Hematopoietic multipotent progenitor cell treated with erythropoietin and hydrocortisone succinate and interleukin-3 and kit ligand, for 17 days (in vitro differentiated cells): Measurements from ENCODE around the gene PLA2G2A.
"Not testable (repeated sequence)": the region's sequence is repeated elsewhere in the genome, so short reads cannot be mapped to it uniquely, and the experiment has no call there.

Source experiments
- DNase-seq: peaks from one replicate; pipeline ENCODE4 v3.0.0-alpha.2; 2015; ENCODE audit warnings: low spot score

PLA2G2A gene, protein sequence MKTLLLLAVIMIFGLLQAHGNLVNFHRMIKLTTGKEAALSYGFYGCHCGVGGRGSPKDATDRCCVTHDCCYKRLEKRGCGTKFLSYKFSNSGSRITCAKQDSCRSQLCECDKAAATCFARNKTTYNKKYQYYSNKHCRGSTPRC

DNA sequence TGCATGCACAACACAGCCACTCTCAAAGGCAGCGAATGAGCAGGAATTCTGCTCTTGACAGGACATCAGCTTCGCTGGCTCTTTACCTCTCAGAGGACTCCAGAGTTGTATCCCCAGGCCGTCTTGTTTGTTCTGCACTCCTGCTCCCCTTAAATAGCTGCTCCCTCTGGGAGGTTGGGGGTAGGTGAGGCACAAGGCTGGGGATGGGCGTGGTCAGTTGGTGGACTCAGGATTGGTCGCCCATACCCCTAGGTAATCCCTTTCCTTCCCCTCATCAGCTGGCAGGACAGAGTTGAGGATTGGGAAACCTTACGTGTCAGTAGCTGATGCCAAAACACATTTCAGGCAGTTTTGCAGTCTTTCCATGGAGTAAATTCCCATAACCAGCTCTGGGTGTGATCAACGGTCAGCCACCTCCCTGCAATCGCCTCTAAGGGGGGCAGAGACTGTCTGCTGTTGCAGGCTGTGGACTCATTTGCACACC, at the start of gene PLA2G2A:
TSS of gene PLA2G2A (minus strand) at position 125 of the 484 bp plus-strand sequence. CDS start 845 bp downstream, outside the sequence.
- no peak for DNase-seq

DNA sequence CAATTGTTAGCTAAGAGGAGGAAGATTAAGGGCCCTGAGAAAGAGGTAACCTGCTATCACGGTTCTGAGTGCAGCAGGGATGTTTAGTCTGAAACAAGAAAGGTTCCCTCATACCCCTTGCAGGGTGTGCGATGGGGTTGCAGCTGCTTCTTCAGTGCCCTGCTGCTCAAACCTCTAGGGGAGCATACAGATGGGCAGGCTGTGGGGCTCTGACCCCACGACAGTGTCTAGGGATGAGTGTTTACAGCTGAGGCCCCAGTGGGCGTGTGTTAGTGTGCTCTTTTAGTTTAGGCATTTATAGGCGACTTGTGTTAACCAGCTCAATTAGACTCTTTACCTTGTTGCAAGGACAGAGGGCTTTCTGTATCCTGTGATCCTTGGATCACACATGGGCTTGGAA, 49.3 kb upstream of the PLA2G2A start:
- no peak for DNase-seq

- no peak for DNase-seq
These were observed 48.7 kb upstream of the PLA2G2A start for GRCh38 chr1:20028125-20028524.

- DNase-seq = no peak
These were observed 38.3 kb upstream of the PLA2G2A start for GRCh38 chr1:20017741-20018140.

DNA sequence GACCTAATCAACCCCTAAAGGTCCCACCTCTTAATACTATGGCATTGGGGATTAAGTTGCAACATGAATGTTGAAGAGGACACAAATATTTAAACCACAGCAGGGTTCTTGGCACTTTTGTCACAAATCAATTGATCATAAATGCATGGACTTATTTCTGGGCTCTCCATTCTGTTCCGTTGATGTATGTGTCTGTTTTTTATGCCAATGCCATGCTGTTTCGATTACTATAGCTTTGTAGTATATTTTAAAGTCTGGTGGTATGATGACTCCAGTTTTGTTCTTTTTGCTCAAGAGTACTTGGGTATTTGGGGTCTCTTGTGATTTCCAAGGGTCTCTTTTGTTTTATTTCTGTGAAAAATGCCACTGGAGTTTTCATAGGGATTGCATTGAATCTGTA, 34.7 kb upstream of the PLA2G2A start:
- DNase-seq = no peak

DNA sequence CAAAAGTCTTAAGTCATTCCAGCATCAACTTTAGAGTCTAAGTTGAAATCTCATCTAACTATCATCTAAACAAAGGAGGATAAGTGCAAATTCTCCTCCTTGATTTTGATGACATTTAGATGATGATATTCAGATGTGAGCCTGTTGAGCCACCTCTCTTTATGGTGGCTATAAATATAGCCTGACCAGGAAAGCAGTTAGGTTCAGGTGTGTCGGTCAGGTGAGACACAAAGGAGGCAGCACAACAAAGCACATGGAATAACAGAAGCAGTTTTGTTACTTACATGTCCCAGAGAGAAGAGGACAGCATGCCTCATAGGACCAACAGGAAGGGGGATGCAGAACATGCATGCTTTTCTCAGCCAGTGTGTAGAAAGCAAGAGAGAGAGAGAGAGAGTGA, 30.6 kb upstream of the PLA2G2A start:
- no peak for DNase-seq

DNA sequence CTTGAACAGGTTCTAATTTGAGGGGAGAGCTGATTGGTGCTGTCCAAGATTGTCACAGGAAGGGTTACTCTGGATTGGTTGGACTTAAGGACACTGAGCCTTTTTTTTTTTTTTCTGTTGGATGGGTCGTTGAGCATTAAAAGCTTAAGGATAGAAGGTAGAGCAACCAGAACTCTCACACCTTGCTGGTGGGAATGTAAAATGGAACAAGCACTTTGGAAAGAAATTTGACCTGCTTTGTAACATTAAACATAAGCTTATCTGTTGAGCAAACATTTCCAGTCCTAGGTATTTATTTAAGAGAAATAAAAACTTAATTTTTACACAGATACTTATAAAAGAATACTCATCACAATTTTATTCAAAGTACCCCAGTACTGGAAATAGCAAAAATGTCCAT, 29.8 kb upstream of the PLA2G2A start:
- no peak for DNase-seq

DNA sequence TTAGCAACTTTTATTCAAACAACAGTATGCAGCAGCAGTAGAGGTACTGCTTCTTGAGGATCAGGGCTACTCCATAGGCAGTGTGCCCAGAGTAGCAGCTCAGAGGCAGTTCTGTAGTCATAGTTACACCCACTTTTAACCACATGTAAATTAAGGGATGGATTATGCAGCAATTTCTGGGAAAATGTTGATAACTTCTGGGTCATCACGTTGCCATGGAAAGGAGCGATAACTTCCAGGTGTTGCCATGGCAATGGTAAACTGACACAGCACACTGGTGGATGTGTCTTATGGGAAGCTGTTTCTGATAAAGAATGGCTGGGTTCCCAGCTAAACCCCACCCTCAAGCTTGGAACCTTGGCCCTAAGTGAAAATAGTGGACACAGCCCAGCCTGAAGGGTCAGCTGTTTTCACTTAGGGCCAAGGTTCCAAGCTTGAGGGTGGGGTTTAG, 29.0 kb upstream of the PLA2G2A start:
- peak; percentile 83 for DNase-seq

GRCh38 chr1:19998823-19999222, 19.4 kb upstream of the PLA2G2A start:
- not testable (repeated sequence) for DNase-seq

GRCh38 chr1:19990689-19991088, 11.3 kb upstream of the PLA2G2A start:
- DNase-seq = no peak

DNA sequence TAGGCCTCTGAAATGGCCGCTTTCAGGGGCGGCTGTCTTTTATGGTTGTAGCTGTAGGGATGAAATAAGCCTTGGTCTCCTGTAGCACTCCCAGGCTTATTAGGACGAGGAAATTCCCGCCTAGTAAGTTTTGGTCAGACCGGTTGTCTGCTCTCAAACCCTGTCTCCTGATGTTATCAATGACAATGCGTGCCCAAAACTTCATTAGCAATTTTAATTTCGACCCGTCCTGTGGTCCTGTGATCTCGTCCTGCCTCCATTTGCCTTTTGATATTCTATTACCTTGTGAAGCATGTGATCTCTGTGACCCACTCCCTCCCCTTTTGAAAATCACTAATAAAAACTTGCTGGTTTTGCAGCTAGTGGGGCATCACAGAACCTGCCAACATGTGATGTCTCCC, 10.8 kb upstream of the PLA2G2A start:
- not testable (repeated sequence) for DNase-seq

GRCh38 chr1:19988267-19989006, 9.0 kb upstream of the PLA2G2A start:
- no peak for DNase-seq

DNA sequence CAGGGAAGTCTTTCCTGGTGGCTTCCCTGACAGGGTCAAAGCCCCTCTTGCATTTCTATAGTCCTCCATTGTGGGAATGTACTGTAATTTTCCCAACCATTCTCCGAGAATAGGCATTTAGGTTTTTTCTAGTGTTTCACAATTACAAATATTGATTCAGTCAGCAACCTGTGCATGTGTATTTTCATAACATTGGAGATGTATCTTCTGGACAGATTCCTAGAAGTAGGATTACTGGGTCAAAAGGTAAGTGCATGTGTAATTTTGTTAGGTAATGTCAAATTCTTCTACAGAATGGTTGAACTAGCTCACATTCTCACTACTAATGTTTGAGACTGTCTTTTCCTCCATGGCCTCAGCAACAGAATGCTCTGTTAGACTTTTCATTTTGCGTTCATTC, 8.3 kb upstream of the PLA2G2A start:
- DNase-seq = no peak

DNA sequence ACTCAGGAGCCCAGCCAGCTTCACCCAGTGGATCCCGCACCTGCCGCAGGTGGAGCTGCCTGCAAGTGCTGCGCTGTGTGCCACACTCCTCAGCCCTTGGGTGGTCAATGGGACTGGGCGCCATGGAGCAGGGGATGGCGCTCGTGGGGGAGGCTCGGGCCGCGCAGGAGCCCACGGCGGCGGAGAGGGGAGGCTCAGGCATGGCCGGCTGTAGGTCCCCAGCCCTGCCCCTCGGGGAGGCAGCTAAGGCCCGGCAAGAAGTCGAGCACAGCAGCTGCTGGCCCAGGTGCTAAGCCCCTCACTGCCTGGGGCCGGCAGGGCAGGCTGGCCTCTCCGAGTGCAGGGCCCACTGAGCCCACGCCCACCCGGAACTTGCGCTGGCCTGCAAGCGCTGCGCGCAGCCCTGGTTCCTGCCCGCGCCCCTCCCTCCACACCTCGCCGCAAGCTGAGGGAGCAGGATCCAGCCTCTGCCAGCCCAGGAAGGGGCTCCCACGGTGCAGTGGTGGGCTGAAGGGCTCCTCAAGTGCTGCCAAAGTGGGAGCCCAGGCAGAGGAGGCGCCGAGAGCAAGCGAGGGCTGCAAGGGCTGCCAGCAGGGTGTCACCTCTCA, 5.1 kb upstream of the PLA2G2A start:
- DNase-seq = not testable (repeated sequence)

GRCh38 chr1:19981507-19982312, 2.3 kb upstream of the PLA2G2A start:
- DNase-seq = no peak

- no peak for DNase-seq
These were observed 1.7 kb upstream of the PLA2G2A start for GRCh38 chr1:19981170-19981506.

- no peak for DNase-seq
These were observed 896 bp upstream of the PLA2G2A start for GRCh38 chr1:19980314-19980713.

DNA sequence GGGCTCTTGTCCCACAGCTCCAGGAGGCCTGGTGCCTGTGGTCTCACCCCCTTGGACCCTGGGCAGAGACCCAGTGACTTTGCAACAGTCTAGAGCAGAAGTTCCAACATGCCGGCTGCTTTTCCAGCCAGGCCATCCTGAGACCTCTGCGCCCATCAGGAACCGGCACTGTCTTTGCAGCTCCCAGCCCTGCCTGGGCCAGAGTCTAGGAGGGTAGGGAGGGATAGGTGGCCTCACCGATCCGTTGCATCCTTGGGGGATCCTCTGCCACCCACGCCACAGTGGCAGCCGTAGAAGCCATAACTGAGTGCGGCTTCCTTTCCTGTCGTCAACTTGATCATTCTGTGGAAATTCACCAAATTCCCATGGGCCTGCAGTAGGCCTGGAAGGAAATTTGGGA, 1.3 kb downstream of the PLA2G2A start:
- no peak for DNase-seq

DNA sequence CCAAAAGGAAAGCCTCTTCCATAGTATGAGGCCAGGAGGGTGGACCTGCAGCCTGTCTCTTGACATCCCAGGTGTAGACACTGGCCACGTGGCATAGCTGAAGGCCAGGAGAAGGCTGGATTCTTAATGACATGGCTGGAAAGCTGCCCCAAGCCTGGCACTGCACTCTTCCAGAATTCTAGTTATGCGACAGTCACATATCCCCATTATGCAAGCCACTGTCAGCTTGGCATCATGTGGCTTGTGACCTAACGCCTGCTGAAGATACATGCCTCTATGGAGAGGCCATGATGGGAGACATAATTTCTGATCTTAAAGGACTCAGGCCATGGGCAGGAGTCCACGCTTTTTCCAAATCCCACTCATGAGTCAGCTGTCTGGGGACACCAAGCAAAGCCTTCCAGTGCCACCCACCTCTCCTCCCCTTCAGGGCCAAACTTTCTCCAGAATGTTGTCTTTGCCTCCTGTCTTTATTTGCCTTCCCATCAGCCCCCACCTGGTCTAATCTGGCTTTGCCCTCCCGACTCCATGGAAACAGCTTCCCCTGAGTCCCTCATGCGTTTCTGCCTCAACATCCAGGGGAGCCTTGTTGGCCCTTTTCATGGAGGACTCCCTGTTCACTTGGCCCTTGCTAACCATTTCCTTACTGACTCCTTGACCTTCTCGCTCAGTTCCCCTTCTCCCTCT, 3.0 kb downstream of the PLA2G2A start:
- DNase-seq = no peak

DNA sequence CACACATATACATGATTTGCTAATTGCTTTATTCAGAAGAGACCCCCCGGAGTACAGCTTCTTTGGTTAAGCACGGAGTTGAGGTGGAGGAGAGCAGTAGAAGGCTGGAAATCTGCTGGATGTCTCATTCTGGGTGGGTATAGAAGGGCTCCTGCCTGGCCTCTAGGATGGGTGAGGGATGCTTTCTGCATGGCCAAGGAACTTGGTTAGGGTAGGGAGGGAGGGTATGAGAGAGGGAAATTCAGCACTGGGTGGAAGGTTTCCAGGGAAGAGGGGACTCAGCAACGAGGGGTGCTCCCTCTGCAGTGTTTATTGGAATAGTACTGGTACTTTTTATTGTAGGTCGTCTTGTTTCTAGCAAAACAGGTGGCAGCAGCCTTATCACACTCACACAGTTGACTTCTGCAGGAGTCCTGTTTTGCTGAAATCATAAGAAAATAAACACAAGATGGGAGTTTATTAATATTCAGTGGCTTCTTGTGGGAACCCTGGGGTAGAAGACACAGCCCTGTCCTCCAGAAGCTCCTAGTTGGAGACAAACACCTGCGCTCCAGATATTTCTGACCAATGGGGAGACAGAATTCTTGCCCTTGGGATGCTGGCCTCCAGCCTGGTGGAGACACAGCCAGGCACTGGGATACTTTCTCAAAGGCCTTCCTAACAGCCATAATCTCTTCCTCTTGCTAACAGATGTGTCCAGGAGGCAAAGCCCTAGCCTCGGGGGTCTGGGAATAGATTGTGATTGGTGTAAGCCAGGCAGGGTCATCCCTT, 3.8 kb downstream of the PLA2G2A start:
- no peak for DNase-seq

DNA sequence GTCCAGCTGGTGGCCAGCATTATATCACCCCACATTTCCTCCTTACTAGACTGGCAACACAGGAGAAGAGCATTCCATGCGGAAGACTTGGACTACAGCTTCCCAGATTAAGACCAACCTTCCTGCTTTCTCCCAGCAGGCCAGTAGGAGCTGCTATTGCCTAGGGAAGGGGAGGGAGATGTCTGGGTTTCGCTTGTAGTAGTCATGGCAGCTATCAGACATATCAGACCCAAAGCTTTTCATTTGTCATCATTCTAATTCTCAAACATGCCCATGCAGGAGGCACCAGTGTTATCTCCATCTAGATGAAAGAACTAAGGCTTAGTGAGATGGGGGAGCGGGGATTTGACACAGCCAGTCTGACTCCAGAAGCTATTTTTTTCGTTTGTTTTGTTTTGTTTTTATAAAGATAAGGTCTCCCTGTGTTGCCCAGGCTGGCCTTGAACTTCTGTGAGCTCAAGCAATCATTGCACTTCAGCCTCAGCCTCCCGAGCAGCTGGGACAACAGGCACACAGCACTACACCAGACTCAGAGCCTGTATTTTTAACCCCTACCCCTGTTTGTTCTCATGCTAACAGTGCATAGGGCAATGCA, 4.5 kb downstream of the PLA2G2A start:
- peak; percentile 40 for DNase-seq
